Measurements from ENCODE around the gene PSEN1. TPM values are rescaled to one million over a fixed set of nuclear protein-coding genes. Genes with fewer than 3 reads are reported as not detected.

Gene PSEN1
- total RNA-seq, 3 donors from 2014 or later: 45.6 to 64.5 (median 63.2) TPM

- TF ChIP-seq POLR2AphosphoS5 (IDR thresholded peaks at IDR 0.05) (no peak), POLR2A (IDR thresholded peaks at IDR 0.05) (no peak), CTCF (IDR thresholded peaks at IDR 0.05) (no peak)
- intact Hi-C loops (cut with DNase I; ENCODE audit: low total_unique reads): loop anchor here (10.0 kb wide), 1 partner anchor 1906 kb away; no protein-coding TSS in a partner anchor
- no peaks in the 10 kb centered on the region for H3K4me1 ChIP-seq
- H3K4me3 ChIP-seq: no peak overlapping the region
- no peak for DNase-seq (ENCODE audit: low spot score in 2 of 2)
- H3K27ac ChIP-seq: no peak overlapping the region
- no peaks in the 10 kb centered on the region for H3K9me3 ChIP-seq
- H3K36me3 ChIP-seq: peaks cover 12% of the 10 kb centered on the region
- H3K27me3 ChIP-seq: no peaks in the 10 kb centered on the region
These were observed 84.3 kb downstream of the PSEN1 start for GRCh38 chr14:73220634-73221033.

GRCh38 chr14:73221945-73222344, 85.6 kb downstream of the PSEN1 start:
- no peak for DNase-seq (ENCODE audit: low spot score in 2 of 2)
- Histone ChIP-seq H3K4me3 (no peak overlapping the region), H3K27ac (peak overlapping the region in 1 of 2 donors; percentile 50), H3K27me3 (no peaks in the 10 kb centered on the region), H3K4me1 (no peaks in the 10 kb centered on the region), H3K36me3 (peaks cover 12% of the 10 kb centered on the region), H3K9me3 (no peaks in the 10 kb centered on the region)
- no peak for TF ChIP-seq POLR2AphosphoS5 (IDR thresholded peaks at IDR 0.05)
- no peak for TF ChIP-seq POLR2A (IDR thresholded peaks at IDR 0.05)
- TF ChIP-seq CTCF (IDR thresholded peaks at IDR 0.05): no peak
- intact Hi-C loops (cut with DNase I; ENCODE audit: low total_unique reads): loop anchor here (10.0 kb wide), 1 partner anchor 1907 kb away; no protein-coding TSS in a partner anchor

- peaks cover 2 to 3% of the 10 kb centered on the region in 2 donors for H3K4me1 ChIP-seq
- no peak overlapping the region for H3K4me3 ChIP-seq
- H3K27me3 ChIP-seq: no peaks in the 10 kb centered on the region
- no peaks in the 10 kb centered on the region for H3K9me3 ChIP-seq
- peaks cover 5% of the 10 kb centered on the region for H3K36me3 ChIP-seq
- H3K27ac ChIP-seq: peak overlapping the region; percentile 30 to 50
- intact Hi-C loops (cut with DNase I; ENCODE audit: low total_unique reads): loop anchor here (10.0 kb wide), 1 partner anchor 1908 kb away; no protein-coding TSS in a partner anchor
- no peak for DNase-seq (ENCODE audit: low spot score in 2 of 2)
- TF ChIP-seq POLR2AphosphoS5 (IDR thresholded peaks at IDR 0.05) (peak in 1 of 3 donors; percentile 53), POLR2A (IDR thresholded peaks at IDR 0.05) (no peak)
These were observed 86.7 kb downstream of the PSEN1 start for GRCh38 chr14:73223049-73223448.

GRCh38 chr14:73225496-73225895, 89.2 kb downstream of the PSEN1 start:
- Histone ChIP-seq H3K27ac (no peak overlapping the region), H3K36me3 (no peaks in the 10 kb centered on the region), H3K4me1 (peaks cover 11 to 12% of the 10 kb centered on the region in 2 donors), H3K9me3 (no peaks in the 10 kb centered on the region), H3K27me3 (no peaks in the 10 kb centered on the region), H3K4me3 (no peak overlapping the region)
- TF ChIP-seq POLR2AphosphoS5 (IDR thresholded peaks at IDR 0.05) (peak in 1 of 3 donors; percentile 20), CTCF (IDR thresholded peaks at IDR 0.05) (no peak)
- no peak for DNase-seq (ENCODE audit: low spot score in 2 of 2)
- intact Hi-C loops (cut with DNase I; ENCODE audit: low total_unique reads): loop anchor here (10.0 kb wide), 1 partner anchor 1911 kb away; no protein-coding TSS in a partner anchor

- H3K4me1 ChIP-seq: peaks cover 11 to 12% of the 10 kb centered on the region in 2 donors
- DNase-seq (ENCODE audit: low spot score in 2 of 2): peak in 1 of 2 donors; percentile 43
- no peaks in the 10 kb centered on the region for H3K27me3 ChIP-seq
- no peaks in the 10 kb centered on the region for H3K36me3 ChIP-seq
- H3K4me3 ChIP-seq: peak overlapping the region in 2 of 3 donors; percentile 13 to 46
- TF ChIP-seq POLR2A (IDR thresholded peaks at IDR 0.05): no peak
- peak overlapping the region; percentile 43 to 45 for H3K27ac ChIP-seq
- no peaks in the 10 kb centered on the region for H3K9me3 ChIP-seq
- intact Hi-C loops (cut with DNase I; ENCODE audit: low total_unique reads): loop anchor here (10.0 kb wide), 1 partner anchor 1913 kb away; no protein-coding TSS in a partner anchor
These were observed 91.8 kb downstream of the PSEN1 start for GRCh38 chr14:73227812-73228781.

GRCh38 chr14:73230051-73230450, 93.7 kb downstream of the PSEN1 start:
- H3K9me3 ChIP-seq: no peaks in the 10 kb centered on the region
- peaks cover 0 to 3% of the 10 kb centered on the region in 2 donors for H3K27me3 ChIP-seq
- no peaks in the 10 kb centered on the region for H3K36me3 ChIP-seq
- TF ChIP-seq CTCF (IDR thresholded peaks at IDR 0.05): no peak
- no peak for TF ChIP-seq POLR2AphosphoS5 (IDR thresholded peaks at IDR 0.05)
- TF ChIP-seq POLR2A (IDR thresholded peaks at IDR 0.05): no peak
- H3K4me1 ChIP-seq: peaks cover 11 to 12% of the 10 kb centered on the region in 2 donors
- H3K27ac ChIP-seq: no peak overlapping the region
- intact Hi-C loops (cut with DNase I; ENCODE audit: low total_unique reads): loop anchor here (10.0 kb wide), 1 partner anchor 55 kb away; no protein-coding TSS in a partner anchor
- DNase-seq (ENCODE audit: low spot score in 2 of 2): no peak
- H3K4me3 ChIP-seq: no peak overlapping the region
